Panc1 (cell line): ENCODE results near the gene NT5DC1.

Source experiments
- POLR2AphosphoS5 ChIP-seq: IDR thresholded peaks from 2 replicates; pipeline ENCODE4 v1.6.1; 2012; ENCODE audit warnings: mild to moderate bottlenecking, low read depth, low read length, moderate library complexity
- TF ChIP-seq, protein P1 (sequence below): fragments of 450-650 bp; IDR thresholded peaks from 2 replicates; pipeline ENCODE4 v1.5.1; 2017; ENCODE audit warnings: mild to moderate bottlenecking

DNA sequence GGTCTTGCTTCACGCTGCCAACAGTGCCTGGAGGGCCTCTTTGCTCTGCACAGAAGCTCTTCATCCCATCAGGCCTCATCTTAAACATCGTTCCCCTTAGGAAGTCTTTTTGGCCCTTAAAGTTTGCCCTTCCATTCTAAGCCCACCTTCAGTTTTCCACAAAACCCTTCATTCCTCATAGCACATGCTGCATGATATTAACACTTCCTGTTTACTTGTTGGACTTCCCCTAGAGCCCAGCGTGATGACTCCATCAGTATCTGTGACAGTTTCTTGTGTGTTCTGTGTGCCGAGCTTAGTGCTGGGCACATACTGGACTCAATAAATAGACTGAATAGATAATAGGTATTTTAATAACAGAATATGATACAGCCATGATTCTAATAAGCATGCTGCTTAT lies 2.2 kb downstream of the NT5DC1 start:
- TF ChIP-seq, protein P1, sequence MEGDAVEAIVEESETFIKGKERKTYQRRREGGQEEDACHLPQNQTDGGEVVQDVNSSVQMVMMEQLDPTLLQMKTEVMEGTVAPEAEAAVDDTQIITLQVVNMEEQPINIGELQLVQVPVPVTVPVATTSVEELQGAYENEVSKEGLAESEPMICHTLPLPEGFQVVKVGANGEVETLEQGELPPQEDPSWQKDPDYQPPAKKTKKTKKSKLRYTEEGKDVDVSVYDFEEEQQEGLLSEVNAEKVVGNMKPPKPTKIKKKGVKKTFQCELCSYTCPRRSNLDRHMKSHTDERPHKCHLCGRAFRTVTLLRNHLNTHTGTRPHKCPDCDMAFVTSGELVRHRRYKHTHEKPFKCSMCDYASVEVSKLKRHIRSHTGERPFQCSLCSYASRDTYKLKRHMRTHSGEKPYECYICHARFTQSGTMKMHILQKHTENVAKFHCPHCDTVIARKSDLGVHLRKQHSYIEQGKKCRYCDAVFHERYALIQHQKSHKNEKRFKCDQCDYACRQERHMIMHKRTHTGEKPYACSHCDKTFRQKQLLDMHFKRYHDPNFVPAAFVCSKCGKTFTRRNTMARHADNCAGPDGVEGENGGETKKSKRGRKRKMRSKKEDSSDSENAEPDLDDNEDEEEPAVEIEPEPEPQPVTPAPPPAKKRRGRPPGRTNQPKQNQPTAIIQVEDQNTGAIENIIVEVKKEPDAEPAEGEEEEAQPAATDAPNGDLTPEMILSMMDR = no peak
- no peak for TF ChIP-seq POLR2AphosphoS5
